GM12878 (cell line): ENCODE measurements around the gene RECQL. TPM values are rescaled to one million over a fixed set of nuclear protein-coding genes. Genes with fewer than 3 reads are reported as not detected.

ENCODE experiments used
- REST ChIP-seq: IDR thresholded peaks from 2 replicates; pipeline ENCODE4 v1.6.1; 2012; ENCODE audit warnings: mild to moderate bottlenecking, low read depth, low read length
- ZNF687 ChIP-seq: fragments of 450-650 bp; IDR thresholded peaks from 2 replicates; pipeline ENCODE4 v1.6.1; 2017; ENCODE audit warnings: mild to moderate bottlenecking, moderate library complexity
- polyA plus RNA-seq, 11 experiments: library from polyadenylated mRNA; depleted of rRNA in 4 of 11; unstranded in 6 of 11; stranded (reverse) in 5 of 11; fragments of >200 nt; fragmentation: Nextera tagmentation in 4 of 11; fragmentation: Illumina TruSeq in 1 of 11; extraction: Ambion mirVana in 4 of 11; extraction: Trizol in 1 of 11; gene quantifications; 1 replicate in 1 of 11; 2 replicates in 10 of 11; pipeline versions ENCODE4 v1.2.1 to v1.2.3, GENCODE V29; 2011 to 2016; ENCODE audit warnings: inconsistent platforms in 2 of 11, missing spikeins in 2 of 11, low read depth in 1 of 11
- total RNA-seq, 4 experiments: library from RNA; depleted of rRNA in 3 of 4; stranded (reverse); fragments of >200 nt in 3 of 4; fragmentation: Illumina TruSeq in 1 of 4; extraction: Trizol in 1 of 4; gene quantifications; 2 replicates each; pipeline versions ENCODE4 v1.2.1 to v1.2.3, GENCODE V29; 2013 to 2021

The RECQL gene
- total and polyA plus RNA-seq, 10 of the 15 experiments (the other 5 are each of a cell fraction or from before 2014, with no cell fraction given) = 47.4 to 130 (median 70.8) TPM

GRCh38 chr12:21483531-21483930, 17.9 kb downstream of the RECQL start (continued):
- TF ChIP-seq REST (no peak), ZNF687 (no peak)
